ENCODE results near the gene EIF4E2. TPM values are rescaled to one million over a fixed set of nuclear protein-coding genes. Genes with fewer than 3 reads are reported as not detected.
A peak's percentile ranks its signal among the peaks of the same experiment; 100 is the strongest.

Gene EIF4E2
- total and polyA plus RNA-seq, 8 donors = 17.8 to 33.0 (median 26.8) TPM

GRCh38 chr2:232539298-232540231, 10.9 kb upstream of the EIF4E2 start, which contains the start of gene CHRNG:
TSS of gene CHRNG (plus strand) at chr2:232539692. CDS start at chr2:232539748, 56 bp downstream.
- no peak for TF ChIP-seq CTCF (IDR thresholded peaks at IDR 0.05)
- intact Hi-C loops (cut with DNase I) = no loop called here
- no peaks in the 10 kb centered on the region for H3K27me3 ChIP-seq
- no peaks in the 10 kb centered on the region for H3K36me3 ChIP-seq
- FAIRE-seq = no peak
- no peaks in the 10 kb centered on the region for H3K9me3 ChIP-seq
- DNase-seq = peak in 2 of 6 donors; percentile 11 to 70
- no peak within 1 kb of the TSS for H3K4me3 ChIP-seq
- no peak within 1 kb of the TSS for H3K27ac ChIP-seq
- WGBS, 2 donors = 60 to 61% methylated on average over 23 of the region's 23 CpGs
- no peak for ATAC-seq
- no peaks in the 10 kb centered on the region for H3K4me1 ChIP-seq

DNA sequence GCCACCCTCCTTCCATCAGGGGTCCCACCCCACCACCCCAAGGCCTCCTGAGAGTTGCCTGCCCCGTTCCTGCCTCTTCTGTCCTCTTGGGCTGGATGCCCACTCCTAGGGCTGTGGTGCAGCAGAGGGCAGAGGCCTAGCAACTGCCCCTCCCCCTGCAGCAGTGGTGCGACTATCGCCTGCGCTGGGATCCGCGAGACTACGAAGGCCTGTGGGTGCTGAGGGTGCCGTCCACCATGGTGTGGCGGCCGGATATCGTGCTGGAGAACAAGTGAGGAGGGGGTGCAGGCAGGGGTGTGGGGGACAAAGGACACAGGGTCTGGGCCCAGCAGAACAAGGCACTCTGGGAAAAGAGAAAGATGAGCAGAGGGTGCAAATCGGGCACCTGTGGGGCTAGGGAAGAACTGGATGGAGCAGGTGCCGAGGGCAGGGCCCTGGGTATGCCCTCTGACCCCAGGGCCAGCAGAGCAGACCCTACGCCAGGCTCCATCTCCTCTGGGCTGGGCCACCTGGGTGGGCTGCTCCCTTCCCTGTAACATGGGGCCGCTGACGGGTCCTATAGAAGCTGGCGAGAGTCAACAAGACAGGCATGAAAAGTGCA, 9.9 kb upstream of the EIF4E2 start:
- no peak for TF ChIP-seq CTCF (IDR thresholded peaks at IDR 0.05)
- peak in 1 of 6 donors; percentile 68 for DNase-seq
- no peaks in the 10 kb centered on the region for H3K4me1 ChIP-seq
- FAIRE-seq = no peak
- H3K27ac ChIP-seq = no peak overlapping the region
- 78 to 81% methylated on average over 17 of the region's 17 CpGs for WGBS, 2 donors
- H3K36me3 ChIP-seq = no peaks in the 10 kb centered on the region
- no peaks in the 10 kb centered on the region for H3K9me3 ChIP-seq
- no peak for ATAC-seq
- no peaks in the 10 kb centered on the region for H3K27me3 ChIP-seq
- no peak overlapping the region for H3K4me3 ChIP-seq
- intact Hi-C loops (cut with DNase I) = no loop called here

DNA sequence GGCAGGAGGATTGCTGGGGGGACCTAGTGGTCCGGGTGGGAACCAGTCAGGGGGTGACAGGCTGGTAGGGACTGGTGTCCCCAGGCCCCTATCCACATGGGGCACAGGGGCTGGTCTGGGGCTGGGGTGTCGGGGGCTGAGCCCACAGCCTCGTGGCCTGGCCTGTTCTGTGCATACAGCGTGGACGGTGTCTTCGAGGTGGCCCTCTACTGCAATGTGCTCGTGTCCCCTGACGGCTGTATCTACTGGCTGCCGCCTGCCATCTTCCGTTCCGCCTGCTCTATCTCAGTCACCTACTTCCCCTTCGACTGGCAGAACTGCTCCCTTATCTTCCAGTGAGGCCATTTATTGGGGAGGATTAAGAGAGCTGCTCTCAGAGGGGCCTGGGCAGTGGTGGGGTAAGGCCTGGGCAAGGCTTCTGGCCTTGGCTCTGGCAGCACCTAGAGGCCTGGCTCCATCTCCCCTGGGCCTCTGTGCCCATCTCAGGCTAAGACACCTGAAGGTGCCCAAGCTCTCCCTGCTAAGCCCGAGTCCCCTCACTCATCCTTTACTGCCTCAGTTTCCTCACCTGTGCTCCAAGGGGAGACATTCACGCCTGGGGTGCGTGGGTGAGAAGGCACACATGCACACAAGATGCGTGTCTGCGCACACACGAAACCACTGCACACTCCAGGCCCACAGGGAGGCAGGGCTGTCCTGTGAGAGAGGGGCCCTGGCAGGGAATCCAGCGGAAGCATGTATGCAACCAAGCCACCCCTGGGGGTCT, 9.1 kb upstream of the EIF4E2 start:
- no peaks in the 10 kb centered on the region for H3K36me3 ChIP-seq

More for the DNA sequence above, 9.1 kb upstream of the EIF4E2 start:
- WGBS, 2 donors = 66 to 73% methylated on average over 19 of the region's 19 CpGs
- Histone ChIP-seq H3K27ac (no peak overlapping the region), H3K9me3 (no peaks in the 10 kb centered on the region), H3K4me1 (no peaks in the 10 kb centered on the region), H3K4me3 (no peak overlapping the region), H3K27me3 (no peaks in the 10 kb centered on the region)
- TF ChIP-seq CTCF (IDR thresholded peaks at IDR 0.05) = no peak
- ATAC-seq (no peak), DNase-seq (peak in 1 of 6 donors; percentile 55), FAIRE-seq (no peak)
- intact Hi-C loops (cut with DNase I) = no loop called here

All from pancreas (tissue), 10 donors.